Measurements from ENCODE around the gene FXYD4. TPM values are rescaled to one million over a fixed set of nuclear protein-coding genes. Genes with fewer than 3 reads are reported as not detected.

The FXYD4 gene
- total RNA-seq, result not detected
- not detected for total RNA-seq (2013)
- 0 to 0.09 (median 0) reads per million in 29 experiments for total RNA-seq

- ATAC-seq (replicated peaks in 1 of 4) (no peak), DNase-seq (no peak)
- H3K27ac ChIP-seq (ENCODE audit: low read length), result no peak within 1 kb of the TSS
- Mint-ChIP-seq H3K4me1 (peaks cover 3 to 9% (median 8%) of the 10 kb centered on the region in 3 donors), H3K27me3 (no peaks in the 10 kb centered on the region), H3K9me3 (no peaks in the 10 kb centered on the region), H3K36me3 (no peaks in the 10 kb centered on the region), H3K4me3 (no peak within 1 kb of the TSS), H3K27ac (no peak within 1 kb of the TSS)
- ChIA-PET POLR2A (no interaction called here), CTCF (no interaction called here)
- no peak within 1 kb of the TSS for H3K4me3 ChIP-seq (ENCODE audit: control insufficient read depth in 1 of 2, extremely low read depth in 1 of 2, low read length in 1 of 2)
- no peaks in the 10 kb centered on the region for H3K9me3 ChIP-seq
- H3K4me1 ChIP-seq (ENCODE audit: control insufficient read depth in 1 of 2, extremely low read depth in 1 of 2, insufficient read depth in 2 of 2, low read length in 2 of 2), result peaks cover 0 to 8% of the 10 kb centered on the region in 2 experiments
- H3K36me3 ChIP-seq (ENCODE audit: control insufficient read depth in 2 of 2, extremely low read depth in 1 of 2, insufficient read depth in 1 of 2, low read length in 1 of 2), result no peaks in the 10 kb centered on the region
- whole genome bisulfite sequencing (ENCODE audit: insufficient coverage), result 60% methylated on average over 3 of the region's 13 CpGs
- peaks cover 0 to 7% of the 10 kb centered on the region in 2 experiments for H3K27me3 ChIP-seq (replicated peaks in 1 of 2; ENCODE audit: control insufficient read depth in 2 of 2, extremely low read depth in 1 of 2, insufficient read depth in 2 of 2, low read length in 1 of 2)
These were observed at the start of gene FXYD4 for GRCh38 chr10:43371418-43371817. Gene FXYD4 (plus strand): TSS chr10:43371636. CDS start chr10:43373747, 2,111 bp downstream.

GRCh38 chr10:43322331-43322730, 49.1 kb upstream of the FXYD4 start:
- no CpG with 5 or more reads among the region's 14 CpGs for WGBS (ENCODE audit: insufficient coverage)
- no peaks in the 10 kb centered on the region for H3K36me3 Mint-ChIP-seq
- Histone ChIP-seq H3K36me3 (ENCODE audit: control insufficient read depth in 2 of 2, extremely low read depth in 1 of 2, insufficient read depth in 1 of 2, low read length in 1 of 2) (no peaks in the 10 kb centered on the region), H3K4me3 (ENCODE audit: control insufficient read depth in 1 of 2, extremely low read depth in 1 of 2, low read length in 1 of 2) (no peak overlapping the region), H3K27ac (ENCODE audit: low read length) (no peak overlapping the region), H3K4me1 (ENCODE audit: control insufficient read depth in 1 of 2, extremely low read depth in 1 of 2, insufficient read depth in 2 of 2, low read length in 2 of 2) (peaks cover 0 to 13% of the 10 kb centered on the region in 2 experiments), H3K27me3 (replicated peaks in 1 of 2; ENCODE audit: control insufficient read depth in 2 of 2, extremely low read depth in 1 of 2, insufficient read depth in 2 of 2, low read length in 1 of 2) (peaks cover 0 to 16% of the 10 kb centered on the region in 2 experiments), H3K9me3 (no peaks in the 10 kb centered on the region)
- ATAC-seq (replicated peaks in 1 of 4), result peak in 1 of 4 experiments; percentile 2
- CTCF ChIA-PET, result no interaction called here
- peaks cover 15 to 29% (median 19%) of the 10 kb centered on the region in 3 donors for H3K4me1 Mint-ChIP-seq
- peak overlapping the region in 2 of 3 donors; percentile 21 to 57 for H3K4me3 Mint-ChIP-seq
- H3K27ac Mint-ChIP-seq, result no peak overlapping the region
- no peak for DNase-seq
- POLR2A ChIA-PET, result interaction anchor here in 1 of 2 donors (0.6 kb wide), 1 partner anchor 187 kb away, joined by 4 read pairs; no protein-coding TSS in a partner anchor
- H3K27me3 Mint-ChIP-seq, result peaks cover 0 to 18% of the 10 kb centered on the region in 2 donors
- no peaks in the 10 kb centered on the region for H3K9me3 Mint-ChIP-seq

GRCh38 chr10:43322769-43323168, 48.7 kb upstream of the FXYD4 start:
- peak overlapping the region in 1 of 2 donors; percentile 16 for H3K4me3 ChIP-seq (ENCODE audit: control insufficient read depth in 1 of 2, extremely low read depth in 1 of 2, low read length in 1 of 2)
- no peaks in the 10 kb centered on the region for H3K9me3 ChIP-seq
- peak; percentile 87 to 99 (median 93) for ATAC-seq (replicated peaks in 1 of 4)
- ChIA-PET POLR2A (interaction anchor here in 1 of 2 donors (0.5 to 0.6 kb wide), 2 partner anchors 9 to 187 kb away, joined by 4 to 5 read pairs; no protein-coding TSS in a partner anchor), CTCF (no interaction called here)
- H3K36me3 ChIP-seq (ENCODE audit: control insufficient read depth in 2 of 2, extremely low read depth in 1 of 2, insufficient read depth in 1 of 2, low read length in 1 of 2), result no peaks in the 10 kb centered on the region
- H3K27ac ChIP-seq (ENCODE audit: low read length), result no peak overlapping the region
- Mint-ChIP-seq H3K27me3 (peaks cover 0 to 18% of the 10 kb centered on the region in 2 donors), H3K27ac (no peak overlapping the region), H3K4me3 (peak overlapping the region in 2 of 3 donors; percentile 6 to 57), H3K9me3 (no peaks in the 10 kb centered on the region), H3K36me3 (no peaks in the 10 kb centered on the region), H3K4me1 (peaks cover 15 to 25% (median 19%) of the 10 kb centered on the region in 3 donors)
- peak; percentile 40 to 90 (median 78) for DNase-seq
- peaks cover 0 to 16% of the 10 kb centered on the region in 2 experiments for H3K27me3 ChIP-seq (replicated peaks in 1 of 2; ENCODE audit: control insufficient read depth in 2 of 2, extremely low read depth in 1 of 2, insufficient read depth in 2 of 2, low read length in 1 of 2)
- WGBS (ENCODE audit: insufficient coverage), result 24% methylated on average over 23 of the region's 26 CpGs
- H3K4me1 ChIP-seq (ENCODE audit: control insufficient read depth in 1 of 2, extremely low read depth in 1 of 2, insufficient read depth in 2 of 2, low read length in 2 of 2), result peaks cover 0 to 13% of the 10 kb centered on the region in 2 experiments

- DNase-seq, result no peak
- Mint-ChIP-seq H3K27me3 (peaks cover 0 to 18% of the 10 kb centered on the region in 2 donors), H3K36me3 (no peaks in the 10 kb centered on the region), H3K27ac (no peak overlapping the region), H3K4me3 (peak overlapping the region in 2 of 3 donors; percentile 13 to 57), H3K9me3 (no peaks in the 10 kb centered on the region), H3K4me1 (peaks cover 15 to 20% (median 19%) of the 10 kb centered on the region in 3 donors)
- peak overlapping the region in 1 of 2 donors; percentile 16 for H3K4me3 ChIP-seq (ENCODE audit: control insufficient read depth in 1 of 2, extremely low read depth in 1 of 2, low read length in 1 of 2)
- peaks cover 0 to 16% of the 10 kb centered on the region in 2 experiments for H3K27me3 ChIP-seq (replicated peaks in 1 of 2; ENCODE audit: control insufficient read depth in 2 of 2, extremely low read depth in 1 of 2, insufficient read depth in 2 of 2, low read length in 1 of 2)
- WGBS (ENCODE audit: insufficient coverage), result 88% methylated on average over 4 of the region's 14 CpGs
- ATAC-seq (replicated peaks in 1 of 4), result peak in 2 of 4 experiments; percentile 2 to 11
- peaks cover 0 to 13% of the 10 kb centered on the region in 2 experiments for H3K4me1 ChIP-seq (ENCODE audit: control insufficient read depth in 1 of 2, extremely low read depth in 1 of 2, insufficient read depth in 2 of 2, low read length in 2 of 2)
- no peaks in the 10 kb centered on the region for H3K9me3 ChIP-seq
- H3K36me3 ChIP-seq (ENCODE audit: control insufficient read depth in 2 of 2, extremely low read depth in 1 of 2, insufficient read depth in 1 of 2, low read length in 1 of 2), result no peaks in the 10 kb centered on the region
- CTCF ChIA-PET, result no interaction called here
- no peak overlapping the region for H3K27ac ChIP-seq (ENCODE audit: low read length)
- POLR2A ChIA-PET, result interaction anchor here in 1 of 2 donors (0.5 kb wide), 1 partner anchor 10 kb away, joined by 5 read pairs; no protein-coding TSS in a partner anchor
These were observed 48.2 kb upstream of the FXYD4 start for GRCh38 chr10:43323245-43323644.

GRCh38 chr10:43324876-43325275, 46.6 kb upstream of the FXYD4 start:
- Histone ChIP-seq H3K27ac (ENCODE audit: low read length) (no peak overlapping the region), H3K4me3 (ENCODE audit: control insufficient read depth in 1 of 2, extremely low read depth in 1 of 2, low read length in 1 of 2) (no peak overlapping the region), H3K36me3 (ENCODE audit: control insufficient read depth in 2 of 2, extremely low read depth in 1 of 2, insufficient read depth in 1 of 2, low read length in 1 of 2) (no peaks in the 10 kb centered on the region), H3K4me1 (ENCODE audit: control insufficient read depth in 1 of 2, extremely low read depth in 1 of 2, insufficient read depth in 2 of 2, low read length in 2 of 2) (peaks cover 0 to 13% of the 10 kb centered on the region in 2 experiments), H3K27me3 (replicated peaks in 1 of 2; ENCODE audit: control insufficient read depth in 2 of 2, extremely low read depth in 1 of 2, insufficient read depth in 2 of 2, low read length in 1 of 2) (peaks cover 0 to 16% of the 10 kb centered on the region in 2 experiments), H3K9me3 (no peaks in the 10 kb centered on the region)
- Mint-ChIP-seq H3K27ac (no peak overlapping the region), H3K4me3 (no peak overlapping the region), H3K36me3 (no peaks in the 10 kb centered on the region), H3K9me3 (no peaks in the 10 kb centered on the region), H3K27me3 (peaks cover 0 to 18% of the 10 kb centered on the region in 2 donors), H3K4me1 (peaks cover 15 to 19% (median 17%) of the 10 kb centered on the region in 3 donors)
- WGBS (ENCODE audit: insufficient coverage), result 100% methylated on average over 3 of the region's 3 CpGs
- CTCF ChIA-PET, result interaction anchor here (0.7 to 1.1 kb wide), 2 partner anchors 31 to 137 kb away, joined by 3 read pairs; no protein-coding TSS in a partner anchor
- POLR2A ChIA-PET, result no interaction called here
- DNase-seq (no peak), ATAC-seq (replicated peaks in 1 of 4) (no peak)

- Histone ChIP-seq H3K27ac (ENCODE audit: low read length) (no peak overlapping the region), H3K4me1 (ENCODE audit: control insufficient read depth in 1 of 2, extremely low read depth in 1 of 2, insufficient read depth in 2 of 2, low read length in 2 of 2) (peaks cover 5 to 23% of the 10 kb centered on the region in 2 experiments), H3K27me3 (replicated peaks in 1 of 2; ENCODE audit: control insufficient read depth in 2 of 2, extremely low read depth in 1 of 2, insufficient read depth in 2 of 2, low read length in 1 of 2) (peaks cover 0 to 12% of the 10 kb centered on the region in 2 experiments), H3K4me3 (ENCODE audit: control insufficient read depth in 1 of 2, extremely low read depth in 1 of 2, low read length in 1 of 2) (no peak overlapping the region), H3K9me3 (no peaks in the 10 kb centered on the region), H3K36me3 (ENCODE audit: control insufficient read depth in 2 of 2, extremely low read depth in 1 of 2, insufficient read depth in 1 of 2, low read length in 1 of 2) (no peaks in the 10 kb centered on the region)
- ChIA-PET CTCF (no interaction called here), POLR2A (no interaction called here)
- no CpG with 5 or more reads among the region's 2 CpGs for WGBS (ENCODE audit: insufficient coverage)
- Mint-ChIP-seq H3K4me1 (peaks cover 19 to 21% (median 21%) of the 10 kb centered on the region in 3 donors), H3K27me3 (peaks cover 0 to 7% of the 10 kb centered on the region in 2 donors), H3K9me3 (no peaks in the 10 kb centered on the region), H3K36me3 (no peaks in the 10 kb centered on the region), H3K27ac (no peak overlapping the region), H3K4me3 (no peak overlapping the region)
- ATAC-seq (replicated peaks in 1 of 4) (no peak), DNase-seq (no peak)
These were observed 44.3 kb upstream of the FXYD4 start for GRCh38 chr10:43327171-43327570.

Data from T-cell (primary cell).